Osteocyte (in vitro differentiated cells): Measurements from ENCODE around the gene PRSS48. TPM values are rescaled to one million over a fixed set of nuclear protein-coding genes. Genes with fewer than 3 reads are reported as not detected.

ENCODE experiments used
- total RNA-seq: library from RNA; stranded (reverse); gene quantifications from 2 replicates; pipeline ENCODE4 v1.2.1, GENCODE V29; 2021

Gene PRSS48
- total RNA-seq, 1 donor from 2014 or later, result not detected

Other genes starting within 250 kb of the PRSS48 start
- gene RPS3A, start 177.5 kb upstream of the PRSS48 start, total RNA-seq, result 1,534 and 1,586 TPM in 2 replicates
- 28.5 and 32.4 TPM in 2 replicates for gene SH3D19, start 48.4 kb downstream of the PRSS48 start, total RNA-seq
- 0.86 and 0.94 TPM in 2 replicates for gene FHIP1A, start 132.0 kb downstream of the PRSS48 start, total RNA-seq